HG02840 (cell line): ENCODE results near the gene SOX9.
"Not testable (repeated sequence)": the region's sequence is repeated elsewhere in the genome, so short reads cannot be mapped to it uniquely, and the experiment has no call there.

ENCODE experiments used
- ATAC-seq: cut with Tn5 transposase; IDR thresholded peaks from one replicate; pipeline ENCODE4 v1.9.1; 2021; ENCODE audit warnings: mild to moderate bottlenecking, moderate library complexity, moderate number of reproducible peaks; ENCODE audit not compliant: unreplicated experiment, low FRiP score

SOX9 gene

GRCh38 chr17:72110231-72110941 is 10.4 kb upstream of the SOX9 start:
- no peak for ATAC-seq

GRCh38 chr17:72110942-72111318 is 9.9 kb upstream of the SOX9 start:
- ATAC-seq = no peak

- no peak for ATAC-seq
Measured at GRCh38 chr17:72111336-72111923, 9.4 kb upstream of the SOX9 start.

DNA sequence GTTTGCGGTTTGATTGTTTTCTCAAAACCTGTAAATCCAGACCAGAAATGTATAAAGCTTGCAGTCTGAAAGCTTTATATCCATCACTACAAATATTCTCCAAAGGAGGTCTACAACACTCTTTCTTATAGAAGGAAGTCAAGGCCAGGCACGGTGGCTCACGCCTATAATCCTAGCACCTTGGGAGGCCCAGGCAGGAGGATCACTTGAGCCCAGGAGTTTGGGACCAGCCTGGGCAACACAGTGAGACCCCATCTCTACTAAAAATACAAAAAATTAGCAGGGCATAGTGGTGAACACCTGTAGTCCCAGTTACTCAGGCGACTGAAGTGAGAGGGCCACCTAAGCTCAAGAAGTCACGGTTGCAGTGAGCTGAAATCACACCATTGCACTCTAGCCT is 8.9 kb upstream of the SOX9 start:
- not testable (repeated sequence) for ATAC-seq

GRCh38 chr17:72113751-72114150 is 7.1 kb upstream of the SOX9 start:
- no peak for ATAC-seq

- ATAC-seq = no peak
Measured at GRCh38 chr17:72115781-72116525, 4.9 kb upstream of the SOX9 start.

DNA sequence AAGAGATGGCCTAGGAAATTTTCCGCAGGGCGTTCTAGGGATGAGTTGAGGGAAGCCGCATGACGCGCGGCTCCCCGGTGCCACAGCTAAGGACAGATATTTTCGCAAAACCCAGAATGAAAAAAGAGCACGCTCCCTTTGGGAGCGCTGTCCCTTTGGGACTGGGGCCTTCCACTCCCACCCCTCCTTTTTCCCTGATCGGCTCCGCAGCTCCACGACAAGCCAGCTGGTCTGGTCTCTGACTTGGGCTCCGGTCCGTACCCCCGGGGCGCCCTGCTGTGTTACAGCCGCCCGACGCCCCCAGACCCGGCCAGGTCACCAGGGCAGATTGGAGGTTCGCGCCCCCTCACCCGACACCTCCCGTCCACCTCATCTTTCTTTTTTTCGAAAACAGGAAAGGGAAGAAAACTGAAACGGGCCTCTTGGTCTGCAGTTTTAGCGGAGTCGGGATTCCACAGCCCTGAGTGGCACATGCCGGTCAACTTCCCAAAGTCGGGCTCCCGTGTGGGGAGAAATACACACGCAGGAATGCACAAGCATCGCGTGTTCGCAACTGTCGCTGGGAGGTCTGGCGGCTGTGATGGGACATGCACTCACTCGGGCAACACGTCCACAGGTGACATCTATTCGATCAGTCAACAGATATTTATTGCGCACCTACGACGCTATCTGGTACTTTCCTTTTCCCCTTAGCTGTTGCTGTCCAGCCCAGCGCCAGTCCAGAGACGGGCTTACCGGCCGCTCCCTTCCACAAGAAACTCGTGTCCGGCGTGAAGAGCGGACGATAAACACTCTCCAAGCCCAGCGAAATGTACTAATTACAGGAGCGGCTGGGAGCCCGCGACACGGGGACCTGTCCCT is 3.9 kb upstream of the SOX9 start:
- ATAC-seq = no peak

GRCh38 chr17:72117535-72118334 is 3.1 kb upstream of the SOX9 start:
- no peak for ATAC-seq

DNA sequence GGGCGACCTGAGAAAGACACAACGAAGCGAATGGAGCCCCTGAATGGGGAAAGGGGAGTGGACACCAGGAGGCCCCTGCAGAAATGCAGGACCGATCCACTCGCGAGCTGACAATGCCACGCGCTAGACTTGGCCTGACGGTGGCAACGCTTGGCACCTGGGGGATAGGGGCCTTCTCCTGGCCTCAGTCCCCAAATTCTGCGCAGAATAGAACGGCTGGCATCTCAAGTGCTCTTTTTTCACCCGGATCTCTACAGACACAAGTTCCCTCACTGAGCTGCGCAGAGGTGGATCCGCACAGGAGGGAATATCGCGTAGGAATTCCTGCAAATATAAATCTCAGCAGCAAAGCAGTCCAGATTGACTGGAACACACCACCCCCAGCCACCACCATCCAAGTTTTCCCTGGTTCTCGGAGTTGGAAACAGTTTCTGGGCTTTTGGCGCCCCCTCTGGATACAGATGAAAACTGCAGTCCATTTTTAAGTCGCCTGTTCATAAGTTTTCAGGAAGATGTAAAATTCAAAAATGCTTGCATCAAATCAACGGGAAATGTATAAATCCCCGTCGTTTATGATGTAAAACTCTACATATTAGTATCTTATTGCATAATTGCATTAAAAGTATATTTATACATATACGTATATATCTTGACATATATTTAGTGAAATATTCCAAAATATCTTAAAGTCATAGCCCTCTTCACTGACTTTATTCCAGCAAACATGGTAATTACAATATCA is 2.3 kb upstream of the SOX9 start:
- ATAC-seq = no peak

DNA sequence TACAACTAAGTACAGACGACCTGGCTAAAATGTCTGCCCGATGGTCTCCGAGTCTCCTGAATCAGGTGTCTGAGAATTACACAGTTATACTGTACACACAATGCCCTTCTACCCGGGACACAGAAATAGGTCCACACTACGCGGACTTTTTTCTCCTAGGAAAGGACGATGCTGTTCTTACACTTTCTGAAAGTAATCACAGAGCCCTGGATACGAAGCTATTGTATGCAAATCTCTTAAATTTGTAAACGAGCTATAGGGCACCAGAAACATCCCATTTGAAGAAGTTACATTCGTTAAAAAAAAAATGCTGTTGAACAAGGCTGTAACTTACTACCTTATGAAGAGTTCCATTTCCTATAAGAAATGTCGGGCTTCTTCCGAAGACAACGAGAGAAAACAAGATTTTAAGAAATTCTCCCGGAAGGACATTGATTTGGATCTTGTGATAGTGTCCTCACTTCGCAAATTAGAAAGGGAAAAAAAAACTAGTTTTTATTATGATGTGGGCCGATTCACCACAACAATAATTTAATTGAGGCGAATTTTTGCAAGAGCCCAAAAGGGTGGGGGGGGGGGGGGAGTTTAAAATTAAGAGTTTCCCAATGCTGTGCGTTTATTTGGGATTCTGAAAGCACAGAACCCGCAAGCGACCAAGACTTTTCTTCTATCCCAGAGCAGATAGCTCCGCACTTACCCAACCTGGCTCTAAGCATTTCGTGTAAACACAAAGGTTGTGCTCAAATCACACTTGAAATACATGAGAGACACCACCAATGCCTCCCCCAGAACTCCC is 1.5 kb upstream of the SOX9 start:
- no peak for ATAC-seq

DNA sequence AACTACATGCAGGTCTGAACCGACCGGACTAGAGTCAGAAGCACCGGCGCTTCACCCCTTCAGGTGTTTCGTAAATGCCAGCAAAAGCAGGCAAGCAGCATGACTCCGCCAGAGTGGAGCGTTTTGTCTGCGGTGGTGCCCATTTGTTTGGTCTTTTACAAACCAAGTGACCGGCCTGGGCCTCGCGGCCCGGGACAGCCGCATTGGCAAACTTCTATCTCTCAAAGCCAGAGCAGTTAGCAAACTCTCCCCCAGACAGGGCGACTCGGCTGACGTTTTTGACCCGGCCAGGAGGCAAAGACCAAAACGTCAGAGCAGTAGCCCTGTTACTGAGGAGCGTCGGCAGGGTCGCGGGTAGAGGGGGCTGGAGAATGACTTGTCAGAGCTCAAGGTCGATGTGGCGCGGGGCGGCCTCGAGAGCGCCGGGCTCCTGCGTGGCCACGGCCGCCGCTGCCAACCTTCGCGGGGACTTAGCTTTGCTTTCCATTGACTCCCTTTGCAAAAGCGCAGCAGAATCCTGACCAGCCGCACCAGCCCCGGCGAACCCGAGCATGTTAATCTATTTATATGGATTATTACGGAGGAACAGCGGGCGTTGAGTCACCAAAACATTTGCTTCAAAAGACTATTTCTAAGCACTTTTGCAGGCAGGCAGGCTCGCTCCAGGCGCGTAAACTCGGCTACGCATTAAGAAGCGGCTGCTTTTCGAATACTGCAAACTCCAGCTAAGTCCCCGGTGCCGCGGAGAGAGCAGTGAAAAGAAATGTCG is 763 bp upstream of the SOX9 start:
- no peak for ATAC-seq

GRCh38 chr17:72121164-72122009 is 567 bp downstream of the SOX9 start:
- peak; percentile 16 for ATAC-seq

GRCh38 chr17:72122010-72122764 is 1.4 kb downstream of the SOX9 start:
- ATAC-seq = peak; percentile 1

DNA sequence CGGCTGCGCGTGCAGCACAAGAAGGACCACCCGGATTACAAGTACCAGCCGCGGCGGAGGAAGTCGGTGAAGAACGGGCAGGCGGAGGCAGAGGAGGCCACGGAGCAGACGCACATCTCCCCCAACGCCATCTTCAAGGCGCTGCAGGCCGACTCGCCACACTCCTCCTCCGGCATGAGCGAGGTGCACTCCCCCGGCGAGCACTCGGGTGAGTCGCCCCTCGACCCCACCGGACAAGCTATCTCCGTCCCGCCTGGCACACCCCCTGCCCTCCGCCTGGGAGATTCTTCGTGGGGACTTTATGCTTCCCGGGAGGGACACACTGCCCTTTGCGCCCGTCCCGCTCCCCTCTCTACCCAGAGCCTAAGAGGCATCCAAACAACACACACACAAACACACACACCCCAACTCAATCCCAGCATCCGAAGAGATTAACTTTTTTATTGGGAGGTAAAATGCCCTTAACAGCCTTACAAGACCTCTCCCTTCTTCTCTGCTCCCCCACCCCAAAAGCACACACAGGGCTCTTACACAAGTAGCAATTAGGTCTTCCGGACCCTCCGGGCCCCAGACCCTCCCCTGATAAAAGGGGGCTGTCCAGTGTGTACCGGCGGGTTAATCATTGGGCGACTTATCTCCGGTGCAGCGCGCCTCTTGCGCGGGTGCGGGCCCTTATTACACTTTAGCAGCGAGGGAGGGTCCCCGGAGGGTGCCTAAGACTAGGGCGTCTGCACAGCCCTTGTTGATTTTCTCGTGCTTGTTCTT is 2.1 kb downstream of the SOX9 start:
- no peak for ATAC-seq
